Frontal cortex (tissue), 4 donors: ENCODE data around the gene KLK14. TPM values are rescaled to one million over a fixed set of nuclear protein-coding genes. Genes with fewer than 3 reads are reported as not detected.

Source experiments
- DNase-seq, 2 donors: peaks; one replicate each; pipeline ENCODE4 v3.0.0; 2012; ENCODE audit warnings: low spot score in 2 of 2
- FAIRE-seq: peaks from 2 replicates; lab custom pipeline; 2012; peaks lifted over from hg19 to GRCh38; lab: Jason Lieb, UNC
- total RNA-seq: library from RNA; depleted of rRNA; stranded (reverse); fragments of >200 nt; gene quantifications from one replicate; pipeline ENCODE4 v1.2.3, GENCODE V29; 2014
- donor health status: control.
- donor health status: control.
- donor health status: control.

KLK14 gene, protein sequence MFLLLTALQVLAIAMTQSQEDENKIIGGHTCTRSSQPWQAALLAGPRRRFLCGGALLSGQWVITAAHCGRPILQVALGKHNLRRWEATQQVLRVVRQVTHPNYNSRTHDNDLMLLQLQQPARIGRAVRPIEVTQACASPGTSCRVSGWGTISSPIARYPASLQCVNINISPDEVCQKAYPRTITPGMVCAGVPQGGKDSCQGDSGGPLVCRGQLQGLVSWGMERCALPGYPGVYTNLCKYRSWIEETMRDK
- total RNA-seq, result not detected

DNA sequence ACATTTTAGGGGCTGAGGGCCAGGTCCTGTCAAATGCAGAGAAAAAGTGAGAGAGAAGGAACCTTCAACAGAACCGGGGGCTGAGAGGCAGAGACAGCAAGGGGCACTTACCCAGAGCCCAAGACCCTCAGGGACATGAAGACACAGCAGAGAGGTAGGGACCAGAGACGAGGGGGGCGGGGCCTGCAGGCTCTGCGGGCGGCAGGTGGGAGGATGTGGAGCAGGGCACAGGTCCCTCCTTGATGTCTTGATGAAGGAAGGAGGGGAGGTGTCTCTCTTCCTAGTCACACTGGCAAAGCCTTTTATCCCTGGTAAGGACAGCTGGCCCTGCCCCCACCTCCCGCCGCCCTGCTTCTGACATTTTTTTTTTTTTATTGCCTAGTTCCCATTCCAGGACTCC lies at the start of gene KLK14:
Gene KLK14 (minus strand): TSS at position 277 of the 400 bp plus-strand sequence. CDS start 273 bp downstream, at position 4.
- no peak for FAIRE-seq

DNA sequence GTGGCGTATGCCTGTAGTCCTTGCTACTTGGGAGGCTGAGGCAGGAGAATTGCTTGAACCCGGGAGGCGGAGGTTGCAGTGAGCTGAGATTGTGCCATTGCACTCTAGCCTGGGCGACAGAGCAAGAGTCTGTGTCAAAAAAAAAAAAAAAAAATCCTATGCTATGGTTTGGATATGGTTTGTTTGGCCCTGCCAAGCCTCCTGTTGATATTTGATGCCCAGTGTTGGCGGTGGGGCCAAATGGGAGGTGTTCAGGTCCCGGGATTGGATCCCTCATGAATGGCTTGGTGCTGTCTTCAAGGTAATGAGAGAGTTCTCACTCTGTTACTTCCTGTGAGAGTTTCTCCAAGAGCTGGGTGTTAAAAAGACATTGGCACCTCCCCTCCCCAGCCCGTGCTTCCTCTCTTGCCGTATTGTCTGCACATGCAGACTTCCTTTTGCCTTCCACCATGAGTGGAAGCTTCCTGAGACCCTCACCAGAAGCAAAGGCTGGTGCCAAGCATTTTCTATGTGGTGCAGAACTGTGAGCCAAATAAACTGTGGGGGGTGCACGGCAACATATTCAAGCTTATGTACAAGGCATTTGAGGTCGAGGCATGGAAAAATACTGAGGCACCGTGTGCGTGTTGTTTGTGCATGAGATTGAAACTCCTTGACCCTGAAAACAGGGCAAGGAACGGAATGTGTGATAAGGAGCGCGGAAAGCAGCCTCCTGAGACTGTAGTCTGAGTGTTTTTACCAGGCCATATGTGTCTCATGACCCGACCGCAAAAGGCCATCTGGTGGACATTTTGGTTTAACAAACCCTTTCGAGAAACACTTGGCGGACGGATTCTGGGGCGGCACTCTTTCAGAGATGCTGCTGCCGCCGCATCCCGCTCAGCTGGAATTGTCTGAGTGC lies 49.3 kb upstream of the KLK14 start:
- DNase-seq (no peak), FAIRE-seq (no peak)

More for the DNA sequence above, at the start of gene KLK14:
- no peak for DNase-seq

DNA sequence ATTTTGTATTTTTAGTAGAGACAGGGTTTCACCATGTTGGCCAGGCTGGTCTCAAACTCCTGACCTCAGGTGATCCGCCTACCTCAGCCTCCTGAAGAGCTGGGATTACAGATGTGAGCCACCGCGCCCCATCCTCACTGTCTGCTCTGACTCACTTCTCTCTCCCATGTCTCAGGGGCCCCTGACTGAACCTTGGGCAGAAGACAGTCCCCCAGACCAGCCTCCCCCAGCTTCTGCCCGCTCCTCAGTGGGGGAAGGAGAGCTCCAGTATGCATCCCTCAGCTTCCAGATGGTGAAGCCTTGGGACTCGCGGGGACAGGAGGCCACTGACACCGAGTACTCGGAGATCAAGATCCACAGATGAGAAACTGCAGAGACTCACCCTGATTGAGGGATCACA lies 47.0 kb upstream of the KLK14 start:
- DNase-seq (no peak), FAIRE-seq (no peak)

DNA sequence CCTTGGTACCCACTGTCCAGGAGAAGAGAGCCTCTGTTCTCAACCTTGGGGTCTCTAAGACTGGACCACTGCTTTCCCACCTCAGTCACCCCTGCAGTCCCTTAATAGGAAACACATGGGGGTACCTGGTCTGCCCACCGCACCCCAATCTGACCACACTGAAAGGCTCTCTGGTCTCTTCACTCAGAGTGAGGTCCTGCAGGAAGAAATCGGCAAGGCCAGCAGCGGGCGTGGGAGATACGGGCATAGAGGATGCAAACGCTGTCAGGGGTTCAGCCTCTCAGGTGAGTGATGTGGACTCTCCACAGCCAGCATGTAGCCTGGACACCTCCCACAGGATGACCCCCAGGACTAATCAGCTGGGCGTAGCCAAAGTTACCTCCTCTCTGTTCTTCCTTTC lies 45.5 kb upstream of the KLK14 start:
- no peak for FAIRE-seq
- DNase-seq, result no peak

DNA sequence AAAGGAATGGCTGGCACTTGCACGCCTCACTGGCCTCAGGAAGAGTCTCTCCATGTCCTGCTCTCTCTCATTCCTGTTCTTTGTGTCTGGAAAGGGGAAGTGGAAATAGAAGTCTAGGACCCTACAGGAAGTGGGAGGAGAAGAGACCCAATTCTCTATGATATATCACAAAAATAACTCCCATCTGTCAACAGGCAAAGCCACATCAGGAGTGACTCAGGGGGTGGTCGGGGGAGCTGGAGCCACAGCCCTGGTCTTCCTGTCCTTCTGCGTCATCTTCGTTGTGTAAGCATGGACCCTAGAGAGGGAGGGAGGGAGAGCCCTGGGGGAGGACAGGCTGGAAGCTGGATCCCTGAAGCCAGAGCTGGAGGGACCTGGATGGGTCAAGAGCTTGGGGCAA lies 45.1 kb upstream of the KLK14 start:
- FAIRE-seq, result no peak

DNA sequence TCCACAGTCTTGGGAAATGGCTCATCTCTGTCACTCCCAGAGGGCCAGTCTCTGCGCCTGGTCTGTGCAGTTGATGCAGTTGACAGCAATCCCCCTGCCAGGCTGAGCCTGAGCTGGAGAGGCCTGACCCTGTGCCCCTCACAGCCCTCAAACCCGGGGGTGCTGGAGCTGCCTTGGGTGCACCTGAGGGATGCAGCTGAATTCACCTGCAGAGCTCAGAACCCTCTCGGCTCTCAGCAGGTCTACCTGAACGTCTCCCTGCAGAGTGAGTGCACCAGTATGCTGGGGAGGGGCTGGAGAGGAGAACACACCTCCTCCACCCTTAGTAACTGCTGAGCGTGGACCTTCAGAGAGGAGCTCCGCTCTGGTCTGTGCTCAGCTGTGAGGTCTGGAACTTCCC lies 44.3 kb upstream of the KLK14 start:
- DNase-seq (no peak), FAIRE-seq (no peak)

More for the DNA sequence above, 45.1 kb upstream of the KLK14 start:
- DNase-seq, result no peak

DNA sequence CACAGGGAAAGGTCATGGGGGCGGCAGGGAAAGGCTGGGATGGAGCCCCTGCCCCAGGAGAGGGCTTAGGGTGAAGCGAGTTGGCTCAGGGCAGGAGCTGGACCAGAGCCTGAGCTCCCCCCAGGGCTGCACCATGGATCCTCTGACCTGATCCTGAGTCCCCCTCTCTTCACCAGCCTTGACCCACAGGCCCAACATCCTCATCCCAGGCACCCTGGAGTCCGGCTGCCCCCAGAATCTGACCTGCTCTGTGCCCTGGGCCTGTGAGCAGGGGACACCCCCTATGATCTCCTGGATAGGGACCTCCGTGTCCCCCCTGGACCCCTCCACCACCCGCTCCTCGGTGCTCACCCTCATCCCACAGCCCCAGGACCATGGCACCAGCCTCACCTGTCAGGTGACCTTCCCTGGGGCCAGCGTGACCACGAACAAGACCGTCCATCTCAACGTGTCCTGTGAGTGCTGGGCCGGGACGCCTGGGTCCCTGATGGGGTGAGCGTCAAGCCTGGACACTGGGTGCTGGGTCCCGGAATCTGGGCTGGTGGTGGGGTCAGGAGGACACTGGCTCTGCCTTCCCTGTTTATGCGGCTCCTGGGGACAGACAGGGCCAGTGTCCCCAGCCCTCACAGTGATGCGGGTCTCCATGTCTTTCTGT lies 42.9 kb upstream of the KLK14 start:
- FAIRE-seq (no peak), DNase-seq (no peak)

DNA sequence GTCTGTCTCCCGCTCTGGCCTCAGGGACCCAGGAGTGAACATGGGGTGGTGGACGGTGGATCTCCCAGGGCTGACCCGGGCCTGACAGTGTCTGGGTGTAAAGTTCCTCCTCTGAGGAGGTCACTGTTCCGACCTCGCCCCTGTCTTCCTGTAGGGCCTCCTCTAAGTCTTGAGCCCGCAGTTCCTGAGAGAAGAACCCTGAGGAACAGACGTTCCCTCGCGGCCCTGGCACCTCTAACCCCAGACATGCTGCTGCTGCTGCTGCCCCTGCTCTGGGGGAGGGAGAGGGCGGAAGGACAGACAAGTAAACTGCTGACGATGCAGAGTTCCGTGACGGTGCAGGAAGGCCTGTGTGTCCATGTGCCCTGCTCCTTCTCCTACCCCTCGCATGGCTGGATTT lies 42.0 kb upstream of the KLK14 start, which contains the start of gene SIGLEC9:
Gene SIGLEC9 (plus strand): TSS at position 178 of the 400 bp plus-strand sequence. CDS start 69 bp downstream, at position 247.
- DNase-seq, result no peak
- FAIRE-seq, result no peak

DNA sequence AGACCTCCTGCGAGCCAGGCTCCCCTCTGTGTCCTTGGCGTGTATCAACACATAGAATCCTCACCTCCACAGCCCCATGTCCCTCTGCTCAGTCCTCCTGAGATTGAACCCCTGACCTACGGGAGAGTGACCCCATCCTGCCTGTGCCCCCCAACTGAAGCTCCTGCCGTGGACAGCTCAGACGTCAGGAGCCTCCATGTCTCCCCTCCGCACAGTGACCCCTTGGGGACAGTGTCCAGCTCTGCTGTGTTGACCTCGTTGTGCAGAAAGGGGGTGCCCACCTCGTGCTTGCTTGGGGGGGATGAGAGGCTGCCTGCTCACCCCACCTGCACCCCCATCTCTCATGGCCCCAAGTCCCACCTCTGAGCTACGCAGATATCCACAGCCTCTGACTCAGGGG lies 41.5 kb upstream of the KLK14 start:
- DNase-seq (no peak), FAIRE-seq (no peak)

DNA sequence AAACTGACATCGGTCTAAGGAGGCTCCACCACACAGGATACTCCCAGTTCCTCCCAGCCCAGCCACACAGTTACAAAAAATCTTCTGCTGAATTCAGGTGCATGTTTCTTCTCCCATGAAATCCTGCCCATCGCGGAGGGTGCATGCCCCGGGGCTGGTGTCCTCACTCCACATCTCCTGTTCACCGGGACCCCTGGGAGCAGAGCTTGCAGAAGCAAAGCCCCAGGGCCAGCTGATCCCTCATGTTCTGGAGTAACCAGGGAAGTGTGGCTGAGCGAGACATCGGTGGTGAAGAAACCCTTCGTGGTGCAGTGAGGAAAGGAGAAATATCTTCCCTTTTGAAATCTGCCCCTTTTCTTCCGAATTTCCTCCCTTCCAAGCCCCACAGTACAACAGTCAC lies 41.1 kb upstream of the KLK14 start:
- FAIRE-seq (no peak), DNase-seq (no peak)

DNA sequence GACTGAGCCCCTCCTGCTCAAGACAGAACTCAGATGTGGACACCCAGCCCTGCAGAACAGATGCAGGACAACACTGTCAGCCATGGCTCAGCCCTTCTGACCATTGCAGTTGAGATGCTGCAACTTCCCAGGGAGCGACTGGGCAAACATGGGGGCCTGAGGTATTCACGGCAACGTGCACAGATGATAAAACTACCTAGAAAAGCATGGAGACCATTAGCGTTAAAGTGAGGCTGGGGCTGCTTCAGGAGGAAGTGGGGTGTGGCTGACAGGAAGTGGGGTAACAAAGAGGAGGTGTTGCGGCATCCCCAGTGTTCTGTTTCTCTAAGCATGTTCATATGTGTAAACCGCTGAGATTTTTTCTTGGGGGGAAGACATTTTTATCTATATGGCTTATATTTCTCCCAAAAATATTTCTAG lies 40.7 kb upstream of the KLK14 start:
- DNase-seq, result no peak
- FAIRE-seq, result no peak

DNA sequence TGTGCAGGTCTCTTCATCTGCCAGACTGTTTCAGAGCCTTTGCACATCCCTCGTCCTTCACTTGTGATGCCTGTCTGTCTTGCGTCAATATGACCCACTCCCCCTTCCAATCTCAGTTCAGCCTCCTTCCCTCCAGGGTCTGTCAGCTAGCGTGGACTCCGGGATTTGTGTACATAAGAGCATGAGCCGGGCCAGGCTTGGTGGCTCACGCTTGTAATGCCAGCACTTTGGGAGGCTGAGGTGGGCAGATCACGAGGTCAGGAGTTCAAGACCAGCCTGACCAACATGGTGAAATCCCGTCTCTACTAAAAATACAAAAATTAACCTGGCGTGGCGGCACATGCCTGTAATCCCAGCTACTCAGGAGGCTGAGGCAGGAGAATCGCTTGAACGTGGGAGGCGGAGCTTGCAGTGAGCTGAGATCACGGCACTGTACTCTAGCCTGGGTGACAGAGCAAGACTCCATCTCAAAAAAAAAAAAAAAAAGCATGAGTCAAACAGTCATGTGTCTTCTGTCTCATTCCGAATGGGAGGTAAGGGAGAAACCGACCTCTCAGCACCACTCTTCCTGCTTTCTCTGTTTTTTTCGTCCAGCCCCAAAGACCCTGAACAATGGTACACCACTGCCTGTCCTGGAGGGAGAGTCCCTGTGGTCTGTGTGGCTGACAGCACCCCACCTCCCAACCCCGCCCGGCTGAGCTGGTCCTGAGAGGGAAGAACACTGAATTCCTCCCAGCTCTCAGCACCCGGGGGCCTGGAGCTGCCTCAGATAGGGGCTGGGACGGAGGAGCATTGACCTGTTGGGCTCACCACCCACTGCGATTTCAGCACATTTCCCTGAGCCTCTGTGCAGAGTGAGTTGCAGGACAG lies 39.7 kb upstream of the KLK14 start:
- FAIRE-seq, result no peak
- no peak for DNase-seq

DNA sequence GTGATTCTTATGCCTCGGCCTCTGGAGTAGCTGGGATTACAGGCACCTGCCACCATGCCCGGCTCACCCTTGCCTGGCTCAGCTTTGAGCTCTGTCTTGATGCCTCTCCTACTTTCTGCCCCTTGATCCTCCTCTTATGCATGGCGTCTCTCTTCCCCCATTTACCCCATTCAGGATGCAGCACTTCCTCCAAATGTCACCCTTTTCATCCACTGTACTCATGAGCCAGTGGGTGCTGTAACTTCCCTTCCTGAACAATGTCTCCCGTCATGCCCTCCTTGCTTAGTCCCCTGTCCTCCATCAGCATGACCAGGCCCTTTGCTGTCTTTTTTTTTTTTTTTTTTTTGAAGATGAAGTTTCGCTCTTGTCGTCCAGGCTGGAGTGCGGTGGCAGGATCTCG lies 38.6 kb upstream of the KLK14 start:
- FAIRE-seq (no peak), DNase-seq (no peak)

DNA sequence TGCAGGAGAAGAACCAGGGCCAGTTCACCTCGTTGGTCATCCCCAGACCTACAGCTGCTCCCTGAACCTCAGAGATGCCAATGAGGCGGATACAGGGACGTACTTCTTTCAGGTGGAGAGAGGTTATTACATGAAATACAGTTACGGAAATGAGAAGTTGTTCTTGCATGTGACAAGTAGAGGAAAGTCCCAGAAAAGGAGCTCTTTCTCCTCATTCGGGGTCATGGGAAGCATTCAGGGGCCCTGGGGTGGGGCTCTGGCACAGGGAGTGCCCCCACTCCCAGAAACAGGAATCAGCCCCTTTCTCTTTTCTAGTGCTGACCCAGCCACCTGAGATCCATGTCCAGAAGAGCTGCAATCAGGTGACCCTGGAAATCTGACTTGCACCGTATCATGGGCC lies 37.5 kb upstream of the KLK14 start:
- no peak for FAIRE-seq

DNA sequence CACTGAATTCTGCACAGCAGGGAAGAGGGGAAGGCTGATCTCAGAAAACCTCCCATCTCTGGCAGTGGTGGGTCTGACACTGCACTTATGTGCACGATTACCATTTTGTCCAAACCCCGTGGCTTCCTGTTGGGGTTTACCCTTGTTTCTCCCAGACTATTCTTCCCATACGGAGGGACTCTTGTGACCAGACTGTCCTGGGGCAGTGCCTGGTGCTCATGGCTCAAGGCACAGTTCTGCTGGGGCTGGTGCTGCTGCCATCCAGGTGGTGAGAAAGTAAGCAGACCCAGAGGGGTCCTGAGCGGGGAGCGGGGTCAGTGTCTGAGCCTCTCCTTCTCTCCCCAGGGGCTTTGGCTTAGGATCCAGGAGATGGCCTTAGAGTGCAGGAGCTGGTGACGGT lies 36.9 kb upstream of the KLK14 start:
- FAIRE-seq (no peak), DNase-seq (no peak)

More for the DNA sequence above, 37.5 kb upstream of the KLK14 start:
- DNase-seq, result no peak

DNA sequence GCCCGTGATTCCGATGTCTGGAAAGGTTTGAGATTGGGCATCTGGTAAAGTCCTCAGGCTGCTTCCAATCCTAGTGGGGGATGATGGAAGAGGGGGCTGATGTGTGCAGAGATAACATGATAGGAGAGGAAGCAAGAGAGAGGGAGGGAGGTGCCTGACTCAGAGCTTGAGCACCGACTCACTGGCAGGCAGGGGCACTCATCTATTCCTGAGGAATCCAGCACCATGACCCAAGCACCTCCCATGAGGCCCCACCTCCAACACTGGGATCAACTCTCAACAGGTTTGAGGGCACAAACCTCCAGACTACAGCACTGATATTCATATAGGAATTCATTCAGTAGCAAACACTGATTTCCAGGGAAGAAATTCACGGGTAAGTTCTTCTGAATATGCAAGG lies 36.4 kb upstream of the KLK14 start:
- DNase-seq (no peak), FAIRE-seq (no peak)

DNA sequence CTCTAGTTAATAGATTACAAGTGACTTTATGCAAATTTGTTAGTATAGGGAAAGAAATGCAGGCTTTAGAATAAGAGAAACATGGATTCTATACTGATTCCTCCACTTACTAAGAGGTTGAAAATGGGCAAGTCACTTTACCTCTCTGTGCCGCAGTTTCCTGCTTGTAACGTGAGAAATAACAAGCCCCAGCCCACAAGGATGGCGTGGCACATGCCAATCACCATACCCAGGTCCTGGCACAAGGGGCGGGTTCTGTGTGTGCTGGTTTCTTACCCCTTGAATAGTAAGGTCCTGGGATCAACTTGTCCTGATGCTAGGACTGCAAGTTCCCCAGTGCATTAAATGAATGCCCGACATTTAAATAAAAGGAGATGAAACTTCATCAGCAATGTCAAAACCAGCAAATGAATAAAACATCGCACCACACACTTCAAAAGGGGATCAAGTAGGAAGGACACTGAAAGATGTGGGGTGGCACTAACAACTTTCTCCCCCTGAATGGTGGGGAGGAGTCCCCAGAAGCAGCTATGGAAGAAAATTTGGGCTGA lies 34.1 kb upstream of the KLK14 start:
- FAIRE-seq (no peak), DNase-seq (no peak)

DNA sequence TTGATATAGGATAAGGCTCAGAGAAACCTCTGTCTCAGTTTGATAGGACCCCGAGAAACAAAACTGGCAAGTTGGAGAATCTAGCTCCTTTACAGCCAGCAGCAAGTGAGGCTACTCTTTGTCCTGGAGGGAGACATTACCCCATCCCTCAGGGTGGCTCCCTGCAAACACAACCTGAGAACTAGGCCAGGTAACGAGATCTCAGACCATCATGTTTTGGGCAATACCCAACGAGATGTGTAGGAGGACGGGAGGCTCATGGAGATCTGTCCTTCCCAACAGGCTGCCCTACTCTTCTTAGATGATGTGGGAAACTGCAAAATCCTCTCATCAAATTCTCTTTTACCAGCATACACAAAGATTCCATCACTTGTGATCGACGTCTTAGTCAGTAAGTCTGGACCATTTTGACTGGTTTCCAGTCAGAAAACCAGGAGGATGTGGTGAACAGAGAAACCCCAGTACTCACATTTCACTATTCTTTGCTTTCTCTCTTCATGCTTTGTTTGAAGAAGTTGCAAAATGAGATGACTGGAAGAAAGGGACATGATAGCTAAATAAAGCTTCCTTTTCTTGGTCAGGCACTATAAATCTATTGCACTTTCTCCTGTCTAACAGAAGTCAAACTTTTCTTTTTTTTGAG lies 31.5 kb upstream of the KLK14 start:
- no peak for FAIRE-seq
- no peak for DNase-seq

DNA sequence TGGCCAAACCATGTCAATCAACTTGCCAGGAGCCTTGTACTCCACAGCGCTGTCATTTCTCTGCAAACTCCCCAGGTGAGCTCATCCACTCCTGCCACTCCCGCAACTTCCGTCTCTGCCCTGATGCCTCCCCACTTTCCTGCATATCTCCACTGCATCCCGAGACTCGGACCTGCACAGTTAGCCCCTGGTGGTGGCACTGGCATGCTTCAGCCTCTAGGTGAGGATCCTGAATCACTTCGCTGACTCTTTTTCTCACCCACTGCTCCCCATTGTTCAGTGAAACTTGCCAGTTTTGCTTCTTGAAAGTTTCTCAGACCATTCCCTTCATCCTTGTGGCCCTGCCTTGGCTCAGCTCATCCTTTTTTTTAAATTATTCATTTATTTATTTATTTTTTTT lies 28.9 kb upstream of the KLK14 start:
- no peak for DNase-seq
- no peak for FAIRE-seq
